ENCODE measurements around the gene MFSD2A. TPM values are rescaled to one million over a fixed set of nuclear protein-coding genes. Genes with fewer than 3 reads are reported as not detected.
"Not testable (repeated sequence)": the region's sequence is repeated elsewhere in the genome, so short reads cannot be mapped to it uniquely, and the experiment has no call there.

The MFSD2A gene
- total RNA-seq (2014; rRNA removed; shearing (Covaris generic)), result 4.7 and 6.4 TPM in 2 replicates

DNA sequence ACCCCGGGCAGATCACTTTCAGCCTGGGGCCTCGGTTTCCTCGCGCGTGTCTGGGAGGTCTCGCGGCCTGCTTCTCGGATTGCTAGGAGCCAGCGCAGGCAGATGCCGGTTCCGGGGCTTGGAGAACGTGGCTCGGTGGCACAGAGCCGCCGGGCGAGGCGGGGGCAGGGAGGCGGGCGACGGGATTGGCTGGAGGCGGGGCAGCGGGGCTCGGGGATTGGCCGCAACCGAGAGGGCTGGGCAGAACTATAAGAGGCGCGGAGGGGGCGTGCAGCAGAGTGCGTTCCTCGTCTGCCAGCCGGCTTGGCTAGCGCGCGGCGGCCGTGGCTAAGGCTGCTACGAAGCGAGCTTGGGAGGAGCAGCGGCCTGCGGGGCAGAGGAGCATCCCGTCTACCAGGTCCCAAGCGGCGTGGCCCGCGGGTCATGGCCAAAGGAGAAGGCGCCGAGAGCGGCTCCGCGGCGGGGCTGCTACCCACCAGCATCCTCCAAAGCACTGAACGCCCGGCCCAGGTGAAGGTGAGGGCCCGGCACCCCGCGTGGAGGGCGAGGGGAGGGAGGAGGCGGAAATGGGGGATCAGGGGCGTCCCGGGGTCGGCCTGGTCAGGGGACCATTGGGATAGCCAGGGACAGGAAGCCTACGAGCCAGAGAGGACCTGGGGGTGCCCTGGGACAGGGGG lies at the start of gene MFSD2A:
MFSD2A (plus strand) TSS at position 276 of the 677 bp plus-strand sequence; CDS start at position 424, 148 bp downstream.
- DNase-seq, result peak; percentile 99
- H3K27me3 ChIP-seq (ENCODE audit: control insufficient read depth, insufficient read depth, low read length), result peaks cover 30% of the 10 kb centered on the region
- H3K36me3 ChIP-seq (replicated peaks; ENCODE audit: control insufficient read depth, insufficient read depth, low read length), result peaks cover 6% of the 10 kb centered on the region
- peak within 1 kb of the TSS; percentile 83 for H3K4me3 ChIP-seq (ENCODE audit: insufficient read depth, low read depth, low read length)

DNA sequence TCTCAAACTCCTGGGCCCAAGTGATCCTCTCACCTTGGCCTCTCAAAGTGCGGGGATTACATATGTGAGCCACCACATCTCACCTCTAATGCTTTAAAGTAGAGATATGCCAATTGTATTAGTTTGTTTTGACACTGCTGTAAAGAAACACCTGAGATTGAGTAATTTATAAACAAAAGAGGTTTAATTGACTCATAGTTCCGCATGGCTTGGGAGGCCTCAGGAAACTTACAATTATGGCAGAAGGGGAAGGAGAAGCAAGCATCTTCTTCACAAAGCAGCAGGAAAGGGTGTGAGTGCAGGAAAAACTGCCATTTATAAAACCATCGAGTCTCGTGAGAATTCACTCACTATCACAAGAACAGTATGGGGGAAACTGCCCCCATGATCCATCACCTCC lies 49.8 kb upstream of the MFSD2A start:
- no peak for DNase-seq
- no peak overlapping the region for H3K4me3 ChIP-seq (ENCODE audit: insufficient read depth, low read depth, low read length)
- no peaks in the 10 kb centered on the region for H3K36me3 ChIP-seq (replicated peaks; ENCODE audit: control insufficient read depth, insufficient read depth, low read length)
- peaks cover 28% of the 10 kb centered on the region for H3K27me3 ChIP-seq (ENCODE audit: control insufficient read depth, insufficient read depth, low read length)

DNA sequence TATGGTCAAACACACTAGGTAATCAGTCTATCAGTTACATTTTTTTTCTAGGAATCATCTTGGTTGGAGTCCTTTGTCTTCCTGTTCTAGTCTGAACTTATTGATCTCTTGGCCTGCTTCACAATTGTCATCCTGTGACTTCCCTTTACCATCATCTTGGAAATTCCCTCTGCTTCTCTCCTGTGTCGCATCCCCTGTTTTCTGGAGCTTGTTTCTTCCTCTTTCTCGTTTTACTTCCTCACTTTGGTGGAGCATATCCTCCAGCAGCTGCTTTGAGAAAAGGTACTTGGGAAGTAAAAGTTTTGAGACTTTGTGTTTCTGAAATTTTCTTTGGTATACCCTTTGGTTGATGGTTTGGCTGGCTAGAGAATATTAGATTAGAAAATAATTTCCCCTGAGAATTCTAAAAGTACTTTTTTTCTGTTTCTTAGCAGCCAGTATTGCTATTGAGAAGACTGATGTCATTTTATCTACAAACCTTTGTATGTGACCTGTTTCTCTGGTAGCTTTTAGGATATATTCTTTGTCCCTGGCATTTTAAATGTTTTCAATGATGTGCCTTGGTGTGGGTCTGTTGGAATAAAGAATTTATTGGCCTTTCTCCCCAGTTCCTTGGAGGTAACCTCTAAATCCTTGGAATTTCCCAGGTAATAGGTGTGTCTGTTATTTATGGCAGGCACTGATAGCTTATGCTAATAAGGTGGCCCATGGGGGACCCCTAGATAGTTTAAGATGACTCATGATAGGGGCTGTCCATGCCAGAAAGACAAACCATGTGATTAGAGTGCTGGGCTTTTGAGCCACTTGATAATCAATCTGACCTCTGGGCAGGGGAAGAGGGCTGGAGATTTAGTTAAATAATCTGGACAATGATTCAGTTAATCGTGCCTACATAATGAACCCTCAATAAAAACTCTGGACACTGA lies 47.2 kb upstream of the MFSD2A start:
- Histone ChIP-seq H3K27me3 (ENCODE audit: control insufficient read depth, insufficient read depth, low read length) (peaks cover 10% of the 10 kb centered on the region), H3K4me3 (ENCODE audit: insufficient read depth, low read depth, low read length) (no peak overlapping the region), H3K36me3 (replicated peaks; ENCODE audit: control insufficient read depth, insufficient read depth, low read length) (no peaks in the 10 kb centered on the region)
- no peak for DNase-seq

DNA sequence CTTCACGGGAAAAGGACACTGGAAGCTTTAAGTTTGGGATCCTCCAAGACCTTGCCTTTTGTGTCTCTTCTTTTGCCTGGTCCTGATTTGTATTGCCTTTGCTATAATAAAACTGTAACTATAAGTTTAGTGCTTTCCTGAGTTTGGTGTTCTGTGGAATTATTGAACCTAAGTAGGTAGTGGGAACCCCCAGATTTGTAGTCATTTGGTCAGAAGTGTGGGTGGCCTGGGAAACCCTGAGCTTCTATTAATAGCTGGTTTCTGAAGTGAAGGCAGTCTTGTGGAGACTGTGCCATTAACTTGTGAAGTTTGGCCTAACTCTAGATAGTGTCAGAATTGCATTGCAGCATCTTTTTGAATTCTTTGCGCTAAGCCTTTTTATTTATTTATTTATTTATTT lies 46.4 kb upstream of the MFSD2A start:
- peaks cover 3% of the 10 kb centered on the region; the same call in 1 of the 2 replicates for H3K27me3 ChIP-seq (ENCODE audit: control insufficient read depth, insufficient read depth, low read length)
- no peak for DNase-seq
- H3K4me3 ChIP-seq (ENCODE audit: insufficient read depth, low read depth, low read length), result no peak overlapping the region
- H3K36me3 ChIP-seq (replicated peaks; ENCODE audit: control insufficient read depth, insufficient read depth, low read length), result no peaks in the 10 kb centered on the region

DNA sequence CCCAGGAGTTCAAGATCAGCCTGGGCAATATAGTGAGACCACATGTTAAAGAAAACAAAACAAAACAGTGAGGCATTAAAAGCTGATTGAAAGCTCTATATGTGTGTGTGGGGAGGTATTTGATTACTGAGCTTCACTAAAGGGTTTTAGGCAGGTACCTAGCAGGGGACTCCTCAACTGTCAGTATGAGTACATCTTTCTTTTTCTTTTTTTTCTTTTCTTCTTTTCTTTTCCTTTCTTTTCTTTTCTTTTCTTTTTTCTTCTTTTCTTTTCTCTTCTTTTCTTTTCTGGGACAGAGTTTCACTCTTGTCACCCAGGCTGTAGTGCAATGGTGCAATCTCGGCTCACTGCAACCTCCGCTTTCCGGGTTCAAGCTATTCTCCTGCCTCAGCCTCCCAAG lies 44.7 kb upstream of the MFSD2A start:
- H3K36me3 ChIP-seq (replicated peaks; ENCODE audit: control insufficient read depth, insufficient read depth, low read length), result no peaks in the 10 kb centered on the region
- H3K27me3 ChIP-seq (ENCODE audit: control insufficient read depth, insufficient read depth, low read length), result no peaks in the 10 kb centered on the region
- DNase-seq, result no peak
- no peak overlapping the region for H3K4me3 ChIP-seq (ENCODE audit: insufficient read depth, low read depth, low read length)

GRCh38 chr1:39913136-39913535 lies 41.8 kb upstream of the MFSD2A start:
- DNase-seq; H3K27me3 ChIP-seq (ENCODE audit: control insufficient read depth, insufficient read depth, low read length); H3K36me3 ChIP-seq (replicated peaks; ENCODE audit: control insufficient read depth, insufficient read depth, low read length); H3K4me3 ChIP-seq (ENCODE audit: insufficient read depth, low read depth, low read length): not testable (repeated sequence)

- Histone ChIP-seq H3K36me3 (replicated peaks; ENCODE audit: control insufficient read depth, insufficient read depth, low read length) (no peaks in the 10 kb centered on the region), H3K4me3 (ENCODE audit: insufficient read depth, low read depth, low read length) (no peak overlapping the region), H3K27me3 (ENCODE audit: control insufficient read depth, insufficient read depth, low read length) (no peaks in the 10 kb centered on the region)
- DNase-seq, result no peak
These were observed 39.3 kb upstream of the MFSD2A start for GRCh38 chr1:39915499-39916129.

GRCh38 chr1:39917825-39918224 lies 37.1 kb upstream of the MFSD2A start:
- no peak for DNase-seq
- H3K27me3 ChIP-seq (ENCODE audit: control insufficient read depth, insufficient read depth, low read length), result no peaks in the 10 kb centered on the region; the same call in none of the 2 replicates
- H3K36me3 ChIP-seq (replicated peaks; ENCODE audit: control insufficient read depth, insufficient read depth, low read length), result no peaks in the 10 kb centered on the region
- no peak overlapping the region for H3K4me3 ChIP-seq (ENCODE audit: insufficient read depth, low read depth, low read length)

DNA sequence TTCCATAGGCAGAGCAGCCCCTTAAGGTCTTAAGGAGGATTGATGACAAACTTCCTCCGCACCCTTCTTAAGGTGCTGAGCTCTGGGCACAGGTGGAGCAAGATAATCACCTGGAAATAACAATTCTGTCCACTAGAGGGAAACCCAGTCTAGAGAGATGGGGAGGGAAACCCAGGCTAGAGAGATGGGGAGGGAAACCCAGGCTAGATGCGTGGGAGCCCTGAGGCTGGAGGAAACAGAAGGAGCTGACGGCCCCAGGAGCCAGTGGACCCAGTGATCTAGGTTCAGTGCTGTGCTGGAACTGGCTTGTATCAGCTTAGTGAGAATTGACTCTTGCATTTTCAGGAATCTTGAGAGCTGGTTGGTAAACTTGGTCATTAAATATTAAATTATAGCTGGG lies 35.4 kb upstream of the MFSD2A start:
- Histone ChIP-seq H3K27me3 (ENCODE audit: control insufficient read depth, insufficient read depth, low read length) (no peaks in the 10 kb centered on the region; the same call in none of the 2 replicates), H3K36me3 (replicated peaks; ENCODE audit: control insufficient read depth, insufficient read depth, low read length) (no peaks in the 10 kb centered on the region), H3K4me3 (ENCODE audit: insufficient read depth, low read depth, low read length) (no peak overlapping the region)
- DNase-seq, result peak; percentile 87

DNA sequence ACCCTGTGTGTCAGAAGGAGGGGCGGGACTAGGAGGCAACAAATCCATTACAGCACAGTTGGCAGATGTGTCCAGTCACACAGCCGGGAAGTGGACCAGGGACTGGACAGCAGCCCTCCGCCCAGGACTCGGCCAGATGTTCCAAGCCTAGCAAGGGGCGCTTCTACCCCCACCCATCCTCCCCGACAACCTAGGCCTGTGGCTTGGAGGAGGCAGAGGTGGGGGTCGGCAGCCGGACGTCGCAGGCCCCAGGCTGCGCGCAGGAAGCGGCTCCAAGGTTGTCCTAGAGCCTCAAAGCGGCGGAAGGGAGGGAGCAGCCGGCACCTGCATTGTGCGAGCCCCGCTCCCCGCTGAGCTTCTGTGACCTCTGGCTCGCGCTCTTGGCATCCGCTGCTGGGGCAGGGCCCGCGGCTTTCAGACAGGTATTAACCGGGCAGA lies 32.7 kb upstream of the MFSD2A start:
- peak; percentile 89 for DNase-seq
- peak overlapping the region; percentile 18; the same call in 1 of the 2 replicates for H3K4me3 ChIP-seq (ENCODE audit: insufficient read depth, low read depth, low read length)
- H3K36me3 ChIP-seq (replicated peaks; ENCODE audit: control insufficient read depth, insufficient read depth, low read length), result no peaks in the 10 kb centered on the region
- no peaks in the 10 kb centered on the region; the same call in none of the 2 replicates for H3K27me3 ChIP-seq (ENCODE audit: control insufficient read depth, insufficient read depth, low read length)

DNA sequence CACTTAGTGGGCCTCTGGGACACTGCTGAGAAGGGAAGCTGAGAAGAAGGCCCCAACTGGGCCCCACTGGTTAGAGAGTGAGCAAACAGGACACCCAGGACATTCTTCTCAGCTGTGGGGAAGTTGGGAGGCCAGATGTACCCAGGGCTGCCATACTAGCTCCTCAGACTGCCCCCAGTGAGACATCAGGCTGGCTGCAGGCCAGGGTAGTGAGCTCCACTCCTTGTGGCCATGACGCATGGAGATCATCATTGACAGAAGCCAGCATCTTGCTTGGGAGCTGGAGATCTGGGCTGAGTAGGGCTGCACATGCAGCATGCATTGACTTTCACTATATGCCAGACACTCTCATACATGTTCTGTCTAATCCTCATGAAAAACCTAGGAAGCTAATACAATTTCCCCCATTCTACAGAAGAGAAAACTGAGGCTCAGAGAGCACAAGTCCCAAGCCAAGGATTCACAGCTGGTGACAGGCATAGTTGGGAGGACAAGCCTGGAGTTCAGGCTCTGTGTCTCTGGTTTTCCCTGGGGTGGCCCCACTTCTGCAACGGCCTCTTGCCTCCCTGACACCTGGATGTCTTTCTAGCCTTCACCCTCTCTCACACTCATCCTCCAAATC lies 29.1 kb upstream of the MFSD2A start:
- Histone ChIP-seq H3K27me3 (ENCODE audit: control insufficient read depth, insufficient read depth, low read length) (no peaks in the 10 kb centered on the region; the same call in none of the 2 replicates), H3K4me3 (ENCODE audit: insufficient read depth, low read depth, low read length) (no peak overlapping the region), H3K36me3 (replicated peaks; ENCODE audit: control insufficient read depth, insufficient read depth, low read length) (no peaks in the 10 kb centered on the region)
- DNase-seq, result no peak

DNA sequence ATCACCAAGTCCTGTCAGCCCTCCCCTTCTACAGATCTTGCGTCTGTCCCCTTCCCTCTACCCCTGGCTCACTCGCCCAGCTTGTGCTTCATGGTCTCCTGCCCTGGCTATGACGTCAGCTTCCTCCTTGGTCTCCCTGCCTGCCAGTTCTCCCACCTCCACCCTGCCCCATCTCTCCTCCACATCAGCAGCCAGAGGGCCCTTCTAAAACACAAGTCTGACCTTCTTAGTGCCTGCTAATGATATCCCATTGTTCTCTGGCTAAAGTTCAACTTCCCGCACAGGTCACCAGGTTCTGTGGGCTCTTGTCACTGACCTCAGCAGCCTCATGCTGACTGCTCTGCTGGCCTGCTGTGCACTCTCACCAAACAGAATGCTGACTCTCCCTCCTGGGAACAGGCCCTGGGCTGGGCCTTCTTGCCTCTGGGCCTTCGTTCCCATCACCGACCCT lies 28.6 kb upstream of the MFSD2A start:
- no peaks in the 10 kb centered on the region for H3K36me3 ChIP-seq (replicated peaks; ENCODE audit: control insufficient read depth, insufficient read depth, low read length)
- H3K27me3 ChIP-seq (ENCODE audit: control insufficient read depth, insufficient read depth, low read length), result no peaks in the 10 kb centered on the region; the same call in none of the 2 replicates
- DNase-seq, result no peak
- no peak overlapping the region for H3K4me3 ChIP-seq (ENCODE audit: insufficient read depth, low read depth, low read length)

DNA sequence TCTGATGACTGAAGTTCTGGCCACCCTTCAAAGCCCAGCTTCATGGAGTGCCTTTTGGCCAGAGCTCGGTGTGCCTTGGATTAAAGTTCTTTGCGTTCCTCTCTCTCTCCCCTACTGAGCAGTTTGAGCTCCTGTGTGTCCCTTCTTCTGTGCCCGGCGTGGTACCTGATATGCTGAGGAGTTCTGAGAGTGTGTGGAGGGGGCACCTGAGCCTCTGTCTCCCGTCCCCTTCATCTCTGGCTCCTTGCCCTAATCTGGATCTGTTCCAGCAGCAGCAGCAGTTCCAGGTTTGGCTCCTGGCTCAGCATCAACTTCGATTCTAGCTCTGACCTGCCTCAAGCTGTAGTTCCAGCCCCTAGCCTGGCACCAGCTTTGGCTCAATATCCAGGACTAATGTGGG lies 28.1 kb upstream of the MFSD2A start:
- H3K27me3 ChIP-seq (ENCODE audit: control insufficient read depth, insufficient read depth, low read length), result no peaks in the 10 kb centered on the region; the same call in 1 of the 2 replicates
- no peak for DNase-seq
- no peak overlapping the region for H3K4me3 ChIP-seq (ENCODE audit: insufficient read depth, low read depth, low read length)
- no peaks in the 10 kb centered on the region for H3K36me3 ChIP-seq (replicated peaks; ENCODE audit: control insufficient read depth, insufficient read depth, low read length)

DNA sequence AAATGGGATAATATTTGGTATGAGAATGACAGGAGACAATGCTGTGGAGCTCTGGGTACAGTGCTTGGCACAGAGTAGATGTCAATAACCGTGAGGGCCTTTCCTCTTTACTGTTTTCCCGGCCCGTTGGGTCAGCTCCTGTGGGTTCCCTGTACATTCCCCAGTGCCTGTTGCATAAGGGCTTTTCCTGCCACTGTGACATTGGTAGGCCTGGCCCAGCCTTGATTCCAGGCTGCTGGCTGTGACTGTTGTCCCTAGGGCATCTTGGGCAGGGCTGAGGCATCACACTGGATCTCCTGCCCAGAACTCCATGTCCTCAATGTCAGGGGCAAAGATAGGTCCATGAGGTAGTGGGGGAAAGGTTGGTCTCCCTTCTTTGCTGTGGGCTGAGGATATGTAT lies 27.4 kb upstream of the MFSD2A start:
- no peak for DNase-seq
- H3K27me3 ChIP-seq (ENCODE audit: control insufficient read depth, insufficient read depth, low read length), result no peaks in the 10 kb centered on the region

More for the DNA sequence above, 27.4 kb upstream of the MFSD2A start:
- Histone ChIP-seq H3K36me3 (replicated peaks; ENCODE audit: control insufficient read depth, insufficient read depth, low read length) (no peaks in the 10 kb centered on the region), H3K4me3 (ENCODE audit: insufficient read depth, low read depth, low read length) (no peak overlapping the region)
